SU-DHL-6 (cell line): ENCODE measurements around the gene CLHC1.

Experiments
- H2AFZ ChIP-seq: fragments of 200-600 bp; sonication (generic); 2 replicates; pipeline ENCODE4 v1.6.1; 2014; ENCODE audit warnings: low read depth, mild to moderate bottlenecking, moderate library complexity, mixed read lengths, antibody characterized with exemption, low read length; ENCODE audit not compliant: severe bottlenecking
- H3F3A ChIP-seq: fragments of 200-600 bp; shearing (Covaris generic); 2 replicates; pipeline ENCODE4 v1.6.0; 2016; ENCODE audit warnings: antibody characterized with exemption, mild to moderate bottlenecking; ENCODE audit not compliant: insufficient read depth
- H3K27ac ChIP-seq: fragments of 200-600 bp; sonication (generic); 2 replicates; pipeline ENCODE4 v1.5.1; 2016; ENCODE audit warnings: low read depth, mild to moderate bottlenecking, low read length, moderate library complexity, mixed read lengths
- H3K27me3 ChIP-seq: fragments of 200-600 bp; sonication (generic), shearing (Covaris generic); 2 replicates; pipeline ENCODE4 v1.6.0; 2014; ENCODE audit warnings: mild to moderate bottlenecking, low read length
- H3K36me3 ChIP-seq: fragments of 200-600 bp; sonication (generic); 2 replicates; pipeline ENCODE4 v1.6.1; 2014; ENCODE audit warnings: mild to moderate bottlenecking, low read length, mixed read lengths
- H3K4me2 ChIP-seq: fragments of 300-600, 200-600 bp; shearing (Covaris generic), sonication (generic); 2 replicates; pipeline ENCODE4 v1.6.0; 2014; ENCODE audit warnings: low read length, low read depth, mild to moderate bottlenecking; ENCODE audit not compliant: poor library complexity, severe bottlenecking
- H3K4me3 ChIP-seq: fragments of 200-600 bp; sonication (generic); 2 replicates; pipeline ENCODE4 v1.5.1; 2014; ENCODE audit warnings: antibody characterized with exemption, low read length, mild to moderate bottlenecking, mixed read lengths; ENCODE audit not compliant: insufficient read depth, poor library complexity, severe bottlenecking
- H3K79me2 ChIP-seq: fragments of 200-600 bp; sonication (generic); 2 replicates; pipeline ENCODE4 v1.6.1; 2014; ENCODE audit warnings: mild to moderate bottlenecking, low read length, moderate library complexity; ENCODE audit not compliant: insufficient read depth
- H3K9ac ChIP-seq: fragments of 200-600 bp; sonication (generic); 2 replicates; pipeline ENCODE4 v1.7.0; 2014; ENCODE audit warnings: mild to moderate bottlenecking, low read length
- H3K9me2 ChIP-seq: fragments of 200-600 bp; sonication (generic); replicated peaks from 2 replicates; pipeline ENCODE4 v1.6.1; 2014; ENCODE audit warnings: low read length; ENCODE audit not compliant: insufficient read depth
- H3K9me3 ChIP-seq: fragments of 200-600 bp; sonication (generic); 2 replicates; pipeline ENCODE4 v1.6.1; 2014; ENCODE audit warnings: low read length, mixed read lengths; ENCODE audit not compliant: insufficient read depth
- H4K20me1 ChIP-seq: fragments of 200-600 bp; sonication (generic); 2 replicates; pipeline ENCODE4 v1.6.1; 2014; ENCODE audit warnings: low read depth, mild to moderate bottlenecking, antibody characterized with exemption, low read length, moderate library complexity, mixed read lengths
- EZH2phosphoT487 ChIP-seq: fragments of 200-600 bp; sonication (generic), shearing (Covaris generic); conservative IDR thresholded peaks from 2 replicates; pipeline ENCODE4 v1.6.1; 2018; ENCODE audit warnings: mild to moderate bottlenecking, antibody characterized with exemption, low read length, moderate library complexity, mixed read lengths
- TF ChIP-seq, protein P1 (sequence below): fragments of 200-600 bp; sonication (generic); IDR thresholded peaks from one replicate; pipeline ENCODE4 v1.5.1; 2017; ENCODE audit warnings: antibody characterized with exemption, mild to moderate bottlenecking, low read length, moderate library complexity; ENCODE audit not compliant: insufficient read depth, poor library complexity, severe bottlenecking

The CLHC1 gene

DNA sequence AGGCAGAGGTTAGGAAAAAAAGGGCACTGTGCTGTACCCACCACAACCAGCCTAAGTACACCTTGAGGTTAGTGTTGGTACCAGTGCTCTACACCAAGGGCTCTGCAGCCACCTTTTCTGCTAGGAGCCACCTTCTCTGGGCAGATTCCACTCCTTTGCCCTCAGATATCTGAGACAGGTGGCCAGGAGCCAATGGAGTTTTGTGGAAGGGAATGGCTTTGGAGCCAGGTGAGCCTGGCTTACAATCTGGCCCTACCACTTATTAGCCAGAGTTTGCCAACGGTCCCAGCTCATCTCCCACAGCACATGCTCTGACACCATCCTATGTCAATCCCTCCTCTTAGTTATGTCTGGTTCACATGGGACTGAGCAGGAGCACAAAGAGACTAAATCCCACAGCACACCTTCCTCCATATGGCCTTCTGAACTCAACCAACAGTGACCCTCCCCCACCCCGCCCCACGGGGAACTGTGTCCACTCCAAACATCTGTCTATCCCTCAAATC lies 77.5 kb downstream of the CLHC1 start:
- H3K9ac ChIP-seq, result no peak overlapping the region
- H3K79me2 ChIP-seq, result no peaks in the 10 kb centered on the region
- no peak overlapping the region for H3K4me2 ChIP-seq
- no peaks in the 10 kb centered on the region for H3K9me3 ChIP-seq
- no peaks in the 10 kb centered on the region for H3K36me3 ChIP-seq
- H3K4me3 ChIP-seq, result no peak overlapping the region
- no peaks in the 10 kb centered on the region for H3K27me3 ChIP-seq
- no peak overlapping the region for H2AFZ ChIP-seq
- H3K27ac ChIP-seq, result no peak overlapping the region
- no peaks in the 10 kb centered on the region for H3F3A ChIP-seq
- H3K9me2 ChIP-seq, result no peaks in the 10 kb centered on the region
- H4K20me1 ChIP-seq, result no peaks in the 10 kb centered on the region
- TF ChIP-seq, protein P1, sequence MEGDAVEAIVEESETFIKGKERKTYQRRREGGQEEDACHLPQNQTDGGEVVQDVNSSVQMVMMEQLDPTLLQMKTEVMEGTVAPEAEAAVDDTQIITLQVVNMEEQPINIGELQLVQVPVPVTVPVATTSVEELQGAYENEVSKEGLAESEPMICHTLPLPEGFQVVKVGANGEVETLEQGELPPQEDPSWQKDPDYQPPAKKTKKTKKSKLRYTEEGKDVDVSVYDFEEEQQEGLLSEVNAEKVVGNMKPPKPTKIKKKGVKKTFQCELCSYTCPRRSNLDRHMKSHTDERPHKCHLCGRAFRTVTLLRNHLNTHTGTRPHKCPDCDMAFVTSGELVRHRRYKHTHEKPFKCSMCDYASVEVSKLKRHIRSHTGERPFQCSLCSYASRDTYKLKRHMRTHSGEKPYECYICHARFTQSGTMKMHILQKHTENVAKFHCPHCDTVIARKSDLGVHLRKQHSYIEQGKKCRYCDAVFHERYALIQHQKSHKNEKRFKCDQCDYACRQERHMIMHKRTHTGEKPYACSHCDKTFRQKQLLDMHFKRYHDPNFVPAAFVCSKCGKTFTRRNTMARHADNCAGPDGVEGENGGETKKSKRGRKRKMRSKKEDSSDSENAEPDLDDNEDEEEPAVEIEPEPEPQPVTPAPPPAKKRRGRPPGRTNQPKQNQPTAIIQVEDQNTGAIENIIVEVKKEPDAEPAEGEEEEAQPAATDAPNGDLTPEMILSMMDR, result no peak
- TF ChIP-seq EZH2phosphoT487, result no peak

DNA sequence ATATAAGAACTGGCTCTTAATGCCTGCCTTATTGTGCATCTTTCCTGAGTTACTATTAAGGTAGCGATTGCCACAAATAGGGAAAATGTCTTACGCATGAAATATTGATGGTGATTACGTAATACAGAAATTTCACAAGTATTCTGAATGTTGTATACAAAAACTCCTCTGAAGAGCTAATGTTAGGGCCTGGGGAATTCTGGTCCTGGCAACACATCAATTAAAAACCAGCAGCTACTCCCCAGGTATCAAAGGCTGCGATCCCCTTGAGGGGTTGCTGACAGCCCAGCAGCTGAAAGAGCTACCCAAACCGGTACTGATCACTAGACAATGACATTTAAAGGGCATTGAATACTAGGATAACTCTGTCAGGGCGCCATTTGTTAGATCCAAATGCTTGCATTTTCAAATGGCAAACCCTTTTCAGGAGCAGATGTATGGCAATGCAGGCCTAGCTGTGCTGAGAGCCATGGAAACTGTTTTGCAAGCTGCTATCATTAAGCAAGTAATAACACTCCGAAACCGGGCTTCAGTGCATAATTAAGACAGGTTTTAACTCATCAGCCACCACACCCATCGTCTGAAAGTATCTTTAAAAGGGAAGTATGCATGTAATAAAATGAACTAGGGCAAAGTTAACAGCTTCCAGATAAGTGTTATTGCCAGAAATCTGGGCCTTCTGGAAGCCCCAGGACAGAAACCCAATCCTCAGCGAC lies 78.4 kb downstream of the CLHC1 start:
- Histone ChIP-seq H3K27ac (no peak overlapping the region), H2AFZ (no peak overlapping the region), H3K9me3 (no peaks in the 10 kb centered on the region), H3K36me3 (no peaks in the 10 kb centered on the region), H4K20me1 (no peaks in the 10 kb centered on the region), H3K9ac (no peak overlapping the region), H3F3A (no peaks in the 10 kb centered on the region), H3K79me2 (no peaks in the 10 kb centered on the region), H3K4me3 (no peak overlapping the region), H3K4me2 (no peak overlapping the region), H3K27me3 (no peaks in the 10 kb centered on the region), H3K9me2 (no peaks in the 10 kb centered on the region)
- TF ChIP-seq, protein P1, result no peak
- no peak for TF ChIP-seq EZH2phosphoT487

DNA sequence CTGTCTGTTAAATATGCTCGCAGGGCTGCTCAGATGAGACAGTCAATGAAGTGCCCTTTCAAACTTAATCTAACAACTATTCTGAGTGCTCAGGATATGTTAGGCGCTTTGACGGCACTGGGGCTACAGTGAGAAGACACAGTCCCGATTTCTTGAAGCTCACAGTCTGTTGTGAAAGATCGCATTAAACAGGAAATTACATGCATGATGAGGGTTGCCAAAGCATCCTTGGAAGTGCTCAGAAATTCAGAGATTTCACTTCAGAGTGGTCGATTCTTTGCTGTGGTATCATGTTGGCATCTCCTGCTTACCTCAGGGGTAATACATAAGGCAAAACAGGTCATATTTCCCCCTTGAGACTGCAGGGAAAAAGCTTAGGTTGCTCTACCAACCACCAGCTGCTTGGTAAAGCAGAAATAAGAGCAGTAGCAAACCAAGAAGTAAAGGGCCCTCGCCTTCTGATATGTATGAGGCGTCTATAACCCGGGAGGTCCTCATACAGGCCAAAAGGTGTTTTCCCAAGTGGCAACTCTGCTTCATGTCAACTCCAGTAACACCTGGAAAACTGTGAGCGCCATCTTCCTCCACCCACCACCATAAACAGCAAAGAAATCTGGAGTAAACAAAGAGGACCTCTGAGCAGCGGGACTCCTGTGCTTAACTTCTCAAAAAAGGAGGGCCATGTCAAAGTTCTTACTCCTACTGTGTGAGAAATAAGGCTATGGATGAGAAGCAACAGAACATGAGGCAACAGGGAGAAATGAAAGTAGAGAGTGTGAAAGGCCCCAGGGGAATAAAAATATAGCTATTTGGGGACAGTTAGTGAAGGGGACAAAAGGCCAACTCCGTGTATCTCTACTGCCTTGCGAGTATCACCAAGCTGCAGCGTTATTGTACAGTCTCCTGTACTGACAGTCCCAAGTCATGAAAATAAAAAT lies 79.3 kb downstream of the CLHC1 start:
- no peaks in the 10 kb centered on the region for H3K27me3 ChIP-seq
- H3K79me2 ChIP-seq, result no peaks in the 10 kb centered on the region
- H2AFZ ChIP-seq, result no peak overlapping the region
- no peaks in the 10 kb centered on the region for H3K36me3 ChIP-seq
- no peaks in the 10 kb centered on the region for H4K20me1 ChIP-seq
- no peak overlapping the region for H3K4me3 ChIP-seq
- no peaks in the 10 kb centered on the region for H3K9me2 ChIP-seq
- no peaks in the 10 kb centered on the region for H3K9me3 ChIP-seq
- TF ChIP-seq EZH2phosphoT487, result no peak
- TF ChIP-seq, protein P1, result no peak
- no peak overlapping the region for H3K9ac ChIP-seq
- no peaks in the 10 kb centered on the region for H3F3A ChIP-seq
- no peak overlapping the region for H3K27ac ChIP-seq
- no peak overlapping the region for H3K4me2 ChIP-seq
